ENCODE measurements around the gene YIF1A.
"Not testable (repeated sequence)": the region's sequence is repeated elsewhere in the genome, so short reads cannot be mapped to it uniquely, and the experiment has no call there.

YIF1A gene

DNA sequence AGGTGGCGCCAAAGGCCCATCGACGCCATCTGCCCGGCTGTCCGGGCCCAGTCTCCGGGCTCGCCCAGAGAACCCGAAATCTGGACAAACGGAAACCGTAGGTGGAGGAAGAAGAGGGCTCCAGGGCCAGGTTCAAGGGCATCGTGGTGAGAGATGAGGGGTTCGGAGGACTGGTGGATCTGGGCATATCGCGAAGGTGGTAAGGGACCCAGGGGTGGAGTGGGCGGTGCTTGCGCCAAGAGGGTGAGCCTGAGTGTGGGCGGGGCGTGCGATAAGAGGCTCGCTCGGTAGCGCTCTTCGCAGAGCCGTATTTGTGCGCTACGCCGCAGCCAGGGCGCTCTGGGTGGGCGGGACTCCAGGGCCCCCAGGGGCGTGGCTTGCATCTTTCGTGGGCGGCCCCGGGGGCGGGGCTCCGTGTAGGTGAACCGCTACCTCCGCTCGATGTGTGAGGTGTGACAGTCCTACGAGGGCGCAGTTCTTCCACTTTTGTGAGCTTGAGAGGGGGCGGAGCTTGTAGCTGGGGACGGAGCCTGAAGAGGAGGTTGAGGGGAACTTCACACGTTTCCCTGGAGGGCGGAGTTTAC lies 23.1 kb upstream of the YIF1A start:
- DNase-seq, result peak in 53 of 56 donors; percentile 37 to 89 (median 80)

DNA sequence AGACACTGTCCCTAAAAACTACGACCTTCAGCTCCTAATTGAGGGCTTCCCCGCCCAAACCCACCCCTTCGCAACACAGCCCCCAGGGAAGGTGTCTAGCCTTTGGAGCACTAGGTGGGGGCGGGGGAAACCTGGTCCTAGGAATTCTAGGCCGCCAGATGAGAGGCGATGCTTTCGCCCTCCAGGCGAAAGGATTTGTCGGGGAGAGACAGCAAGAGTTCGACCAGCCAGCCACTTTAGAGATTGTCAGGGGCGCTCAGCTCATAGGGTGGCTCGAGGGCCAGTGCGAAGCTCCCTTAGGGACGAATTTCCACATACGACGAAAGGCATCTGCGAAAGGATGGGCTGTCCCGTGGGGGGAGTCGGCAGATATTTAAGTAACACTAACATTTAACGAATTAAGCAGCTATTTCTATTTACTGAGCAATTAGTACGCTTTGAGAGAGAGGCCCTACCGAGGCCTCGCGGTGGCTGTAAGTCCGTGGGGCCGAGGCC lies 22.6 kb upstream of the YIF1A start:
- DNase-seq, result no peak

DNA sequence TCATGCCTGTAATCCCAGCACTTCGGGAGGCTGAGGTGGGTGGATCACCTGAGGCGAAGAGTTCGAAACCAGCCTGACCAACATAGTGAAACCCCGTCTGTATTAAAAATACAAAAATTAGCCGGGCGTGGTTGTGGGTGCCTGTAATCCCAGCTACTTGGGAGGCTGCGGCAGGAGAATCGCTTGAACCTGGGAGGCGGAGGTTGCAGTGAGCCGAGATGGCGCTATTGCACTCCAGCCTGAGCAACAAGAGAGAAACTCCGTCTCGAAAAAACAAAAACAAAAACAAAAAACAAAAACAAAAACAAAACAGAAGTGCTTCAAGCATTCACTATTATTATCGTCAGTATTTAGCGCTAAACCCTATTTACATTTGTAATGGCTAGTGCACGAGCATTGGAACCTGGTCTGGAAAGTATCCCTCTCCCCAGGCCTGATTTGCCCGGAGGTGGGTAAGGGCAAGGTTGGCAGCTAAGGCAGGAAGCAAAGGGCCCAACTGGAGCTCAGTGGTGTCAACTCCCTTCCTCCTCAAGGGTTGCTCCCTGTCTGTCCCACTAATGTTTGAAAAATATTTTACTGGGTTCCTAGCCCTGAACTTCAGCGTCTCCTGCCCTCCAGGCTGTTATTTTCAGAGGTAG lies 22.0 kb upstream of the YIF1A start:
- DNase-seq, result not testable (repeated sequence)

DNA sequence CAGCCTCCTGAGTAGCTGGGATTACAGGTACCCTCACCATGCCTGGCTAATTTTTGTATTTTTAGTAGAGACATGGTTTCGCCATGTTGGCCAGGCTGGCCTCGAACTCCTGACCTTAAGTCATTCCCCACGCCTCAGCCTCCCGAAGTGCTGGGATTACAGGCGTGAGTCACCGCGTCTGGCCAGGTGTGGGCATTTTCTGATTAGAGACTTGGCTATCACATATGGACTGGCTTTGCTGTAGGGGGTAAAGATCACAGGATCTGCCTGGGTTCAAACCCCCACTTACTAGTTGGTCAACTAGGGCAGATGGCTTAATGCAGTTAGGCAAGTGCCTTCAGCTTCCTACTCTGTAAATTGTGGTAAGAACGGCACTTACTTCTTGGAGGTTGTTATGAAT lies 21.4 kb upstream of the YIF1A start:
- no peak for DNase-seq

DNA sequence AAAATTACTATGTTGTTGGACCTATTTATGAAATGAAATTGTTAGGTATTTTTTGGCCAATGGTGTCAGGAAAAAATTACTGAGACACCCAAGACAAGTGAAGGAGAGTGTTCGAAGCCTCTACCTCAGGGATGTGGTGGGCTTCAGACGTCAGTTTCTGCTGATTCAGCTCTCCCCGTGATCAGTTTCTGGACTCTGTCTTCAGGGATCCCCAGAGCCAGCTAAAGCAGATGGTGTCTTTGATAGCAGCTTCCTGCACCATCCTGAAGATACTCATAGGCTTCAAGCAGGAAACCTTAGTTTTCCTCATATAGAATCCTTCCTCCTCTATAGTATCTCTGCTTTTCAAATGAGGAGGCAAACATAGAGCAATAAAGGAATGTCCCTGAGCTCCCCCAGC lies 20.5 kb upstream of the YIF1A start:
- DNase-seq, result no peak

DNA sequence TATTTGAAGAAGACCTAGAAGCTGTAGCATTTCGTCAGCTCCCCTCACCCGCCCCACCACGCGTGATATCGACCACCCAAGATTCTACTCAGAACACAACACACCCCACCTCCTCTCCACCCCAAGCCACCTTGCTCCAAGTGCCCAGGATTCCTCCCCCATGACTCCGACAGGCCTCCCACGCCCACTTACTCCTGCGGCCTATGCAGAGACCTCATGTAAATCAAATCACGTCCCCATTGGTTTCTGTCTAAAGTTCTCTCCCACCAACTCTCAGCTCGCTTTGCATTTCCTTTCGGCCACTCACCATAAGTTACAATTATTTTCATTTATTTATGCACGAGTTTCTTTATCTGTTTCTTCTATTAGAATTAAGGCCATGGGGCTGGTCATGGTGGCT lies 13.7 kb upstream of the YIF1A start:
- no peak for DNase-seq

DNA sequence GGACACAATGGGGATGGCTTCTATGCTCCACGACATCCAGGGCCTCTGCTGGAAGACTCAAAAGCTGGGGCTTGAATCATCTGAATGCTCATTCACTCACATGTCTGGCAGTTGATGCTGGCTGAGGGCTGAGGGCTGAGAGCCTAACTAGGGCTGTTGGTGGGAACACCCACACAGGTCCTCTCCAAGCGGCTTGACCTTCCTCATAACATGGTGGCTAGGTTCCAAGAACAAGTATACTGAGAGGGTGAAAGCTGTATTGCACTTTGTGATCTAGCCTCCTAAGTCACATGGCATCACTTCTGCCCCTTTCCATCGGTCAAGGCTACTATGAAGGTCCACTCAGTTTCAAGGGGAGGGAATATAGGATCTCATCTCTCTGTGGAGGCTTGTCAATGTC lies 10.2 kb upstream of the YIF1A start:
- no peak for DNase-seq

DNA sequence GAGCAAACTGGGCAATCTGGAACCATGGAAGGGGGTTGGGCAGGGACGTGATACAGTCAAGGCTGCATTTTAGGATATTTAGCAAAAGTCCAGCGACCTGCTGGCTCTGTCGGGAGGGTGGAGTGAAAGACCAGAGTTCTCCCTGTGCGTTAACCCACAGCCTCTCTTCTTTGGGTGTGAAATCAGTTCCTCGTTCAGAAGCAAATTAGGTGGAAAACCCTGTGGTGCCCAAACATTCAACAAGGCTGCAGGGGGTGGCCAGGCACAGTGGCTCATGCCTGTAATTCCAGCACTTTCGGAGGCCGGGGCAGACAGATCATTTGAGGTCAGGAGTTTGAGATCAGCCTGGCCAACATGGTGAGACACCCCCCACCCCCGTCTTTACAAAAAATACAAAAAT lies 8.7 kb upstream of the YIF1A start:
- no peak for DNase-seq

DNA sequence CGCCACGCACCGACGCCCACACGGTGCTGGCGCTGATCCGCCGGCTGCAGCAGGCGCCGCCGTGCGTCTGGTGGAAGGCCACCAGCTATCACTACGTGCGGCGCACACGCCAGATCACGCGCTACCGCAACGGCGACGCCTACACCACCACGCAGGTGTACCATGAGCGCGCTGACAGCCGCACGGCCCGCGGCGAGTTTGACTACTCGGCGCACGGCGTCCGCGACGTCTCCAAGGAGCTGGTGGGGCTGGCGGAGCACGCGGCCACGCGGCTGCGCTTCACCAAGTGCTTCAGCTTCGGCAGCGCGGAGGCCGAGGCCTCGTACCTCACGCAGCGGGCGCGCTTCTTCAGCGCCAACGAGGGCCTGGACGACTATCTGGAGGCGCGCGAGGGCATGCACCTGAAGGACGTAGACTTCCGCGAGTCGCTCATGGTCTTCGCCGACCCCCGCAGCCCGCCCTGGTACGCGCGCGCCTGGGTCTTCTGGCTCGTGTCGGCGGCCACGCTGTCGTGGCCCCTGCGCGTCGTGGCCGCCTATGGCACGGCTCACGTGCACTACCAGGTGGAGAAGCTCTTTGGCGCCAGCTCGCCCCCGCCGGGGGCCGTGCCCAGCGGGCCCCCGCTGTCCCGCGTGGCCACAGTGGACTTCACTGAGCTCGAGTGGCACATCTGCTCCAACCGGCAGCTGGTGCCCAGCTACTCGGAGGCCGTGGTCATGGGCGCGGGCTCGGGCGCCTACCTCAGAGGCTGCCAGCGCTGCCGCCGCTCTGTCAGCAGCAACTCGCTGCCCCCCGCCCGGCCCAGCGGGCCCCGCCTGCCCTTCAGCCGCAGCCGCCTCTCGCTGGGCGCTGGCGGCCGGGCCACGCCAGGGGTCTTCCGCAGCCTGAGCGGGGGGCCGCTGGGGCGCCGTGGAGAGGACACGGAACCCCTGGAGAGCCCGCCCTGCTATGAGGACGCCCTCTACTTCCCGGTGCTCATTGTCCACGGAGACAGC lies 6.0 kb upstream of the YIF1A start:
- DNase-seq, result no peak

DNA sequence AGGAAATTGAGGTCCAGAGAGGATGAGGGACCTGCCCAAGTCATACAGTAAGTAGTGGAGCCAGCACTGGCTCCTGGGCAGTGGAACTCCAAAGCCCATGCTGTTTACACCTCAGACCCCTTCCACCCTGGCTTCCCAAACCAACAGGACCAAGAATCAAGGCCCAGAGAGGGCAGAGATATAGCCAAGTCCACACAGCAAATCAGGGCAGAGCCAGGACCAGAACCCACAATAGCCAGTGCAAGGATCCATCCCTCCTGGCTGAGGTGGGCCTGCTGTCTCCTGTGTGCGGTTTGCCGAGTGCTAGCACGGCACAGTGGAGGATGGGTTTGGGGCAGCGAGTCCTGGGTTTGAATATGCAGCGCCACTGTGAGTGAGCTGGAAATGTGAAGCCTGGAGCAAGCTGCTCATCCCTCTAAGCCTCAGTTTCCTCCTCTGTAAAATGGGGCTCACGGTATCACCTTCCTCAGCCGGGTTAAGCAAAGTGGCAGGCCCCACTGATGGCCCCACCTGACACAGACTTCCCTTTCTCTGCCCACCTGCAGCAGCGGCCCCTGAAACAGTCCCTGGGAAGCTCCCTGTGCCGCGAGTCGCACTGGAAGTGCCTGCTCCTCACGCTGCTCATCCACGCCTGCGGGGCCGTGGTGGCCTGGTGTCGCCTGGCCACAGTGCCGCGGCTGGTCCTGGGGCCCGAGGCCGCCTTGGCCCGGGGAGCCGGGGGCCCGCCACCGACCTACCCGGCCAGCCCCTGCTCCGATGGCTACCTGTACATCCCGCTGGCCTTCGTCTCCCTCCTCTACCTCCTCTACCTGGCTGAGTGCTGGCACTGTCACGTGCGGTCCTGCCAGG lies 5.1 kb upstream of the YIF1A start:
- no peak for DNase-seq

DNA sequence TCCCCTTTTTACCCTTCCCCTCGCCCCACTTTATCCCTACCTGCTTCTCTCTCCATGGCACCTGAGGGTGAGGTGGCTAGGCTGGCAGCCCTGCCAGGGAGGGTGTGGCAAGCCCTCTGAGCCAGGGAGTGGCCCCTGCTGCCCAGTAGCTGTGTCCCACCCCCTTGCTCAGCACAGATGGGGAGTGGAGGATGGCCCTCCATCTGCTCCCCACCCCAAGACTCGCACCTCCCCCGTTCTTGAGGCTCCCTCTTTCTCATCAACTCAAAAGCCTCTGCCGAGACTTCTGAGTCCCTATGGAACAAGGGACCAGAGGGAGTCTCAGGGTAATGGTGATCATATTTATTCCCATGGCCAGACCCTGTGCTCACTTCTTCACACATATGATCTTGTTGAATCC lies 4.4 kb upstream of the YIF1A start:
- no peak for DNase-seq

DNA sequence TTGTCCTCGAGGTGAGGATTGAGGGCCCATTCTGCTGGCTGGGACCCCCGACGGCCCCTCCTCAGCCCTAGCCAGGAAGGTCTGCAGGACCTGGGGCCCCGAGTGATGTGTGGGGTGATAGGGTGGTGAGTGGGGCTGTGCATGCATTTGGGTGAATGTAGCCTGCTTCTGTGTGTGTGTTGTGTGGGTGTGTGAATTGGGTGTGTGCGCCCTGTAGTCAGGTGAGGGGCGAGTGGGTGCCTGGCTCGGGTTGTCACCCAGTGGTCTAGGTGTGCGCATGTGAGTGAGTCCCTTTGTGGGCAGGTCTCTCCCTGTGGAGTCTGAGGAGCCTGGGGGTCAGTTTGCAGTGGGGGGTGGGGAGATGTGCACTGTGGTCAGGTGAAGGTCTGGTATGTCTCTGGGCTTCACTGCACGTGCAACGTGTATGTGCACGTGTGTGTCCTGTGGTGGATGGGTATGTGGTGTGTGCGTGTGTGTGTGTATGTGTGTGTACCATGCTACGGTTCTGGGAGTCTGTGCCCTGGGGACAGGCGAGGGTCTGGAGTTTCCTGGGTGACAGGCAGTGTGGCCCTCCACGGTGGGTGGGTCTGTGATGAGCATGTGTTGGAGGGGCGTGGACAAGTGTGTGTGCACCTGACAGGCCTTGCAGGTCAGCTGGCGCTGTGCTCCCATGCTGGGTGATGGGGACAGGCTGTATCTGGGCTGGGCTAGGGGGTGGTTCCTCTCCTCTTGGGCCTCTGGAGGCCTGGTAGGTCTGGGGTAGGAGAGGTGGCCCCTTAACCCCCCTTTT lies 3.8 kb upstream of the YIF1A start:
- peak in 1 of 56 donors; percentile 58 for DNase-seq

DNA sequence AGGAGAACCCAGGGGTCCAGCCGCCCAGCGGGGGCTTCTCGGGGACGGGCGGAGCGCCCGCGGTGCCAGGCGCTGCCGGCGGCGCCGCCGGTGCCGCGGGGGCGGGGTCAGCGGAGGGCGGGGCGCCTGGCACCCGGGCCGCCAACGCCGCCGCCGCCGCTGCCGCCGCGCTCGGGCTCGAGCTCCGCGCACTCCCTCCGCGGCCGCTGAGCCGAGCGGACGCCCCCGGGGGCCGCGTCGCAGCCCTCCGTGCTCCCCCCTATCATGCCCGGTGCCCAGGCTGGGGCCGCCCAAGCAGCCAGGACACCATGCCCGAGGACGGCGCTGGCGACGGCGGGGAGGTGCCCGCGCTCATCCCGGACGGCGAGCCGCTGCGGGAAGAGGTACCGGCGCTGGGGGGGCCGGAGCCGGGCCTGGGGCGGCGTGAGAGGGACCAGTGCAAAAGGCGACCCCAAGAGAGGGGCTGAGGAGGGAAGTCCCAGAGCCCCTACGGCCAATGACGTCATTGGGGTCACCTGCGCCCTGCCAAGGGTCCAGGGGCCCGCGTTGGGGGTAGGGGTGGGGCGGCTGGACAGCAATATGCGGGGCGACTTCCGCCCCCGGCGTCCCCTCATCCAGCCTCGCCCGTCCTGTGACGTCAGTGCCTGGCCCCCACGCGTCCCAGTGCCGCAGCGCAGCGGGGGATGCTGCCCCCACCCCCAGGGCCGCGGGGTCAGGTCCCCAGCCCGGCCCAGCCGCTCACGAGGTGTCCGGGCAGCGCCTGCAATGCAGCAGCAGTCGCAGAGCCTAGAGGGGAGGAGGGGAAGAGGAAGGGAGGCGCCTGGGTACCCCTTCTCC lies 3.0 kb upstream of the YIF1A start, which contains the start of gene TMEM151A:
TSS of gene TMEM151A (plus strand) at position 189 of the 837 bp plus-strand sequence. CDS start at position 309, 120 bp downstream.
- peak in 17 of 56 donors; percentile 18 to 83 (median 37) for DNase-seq

DNA sequence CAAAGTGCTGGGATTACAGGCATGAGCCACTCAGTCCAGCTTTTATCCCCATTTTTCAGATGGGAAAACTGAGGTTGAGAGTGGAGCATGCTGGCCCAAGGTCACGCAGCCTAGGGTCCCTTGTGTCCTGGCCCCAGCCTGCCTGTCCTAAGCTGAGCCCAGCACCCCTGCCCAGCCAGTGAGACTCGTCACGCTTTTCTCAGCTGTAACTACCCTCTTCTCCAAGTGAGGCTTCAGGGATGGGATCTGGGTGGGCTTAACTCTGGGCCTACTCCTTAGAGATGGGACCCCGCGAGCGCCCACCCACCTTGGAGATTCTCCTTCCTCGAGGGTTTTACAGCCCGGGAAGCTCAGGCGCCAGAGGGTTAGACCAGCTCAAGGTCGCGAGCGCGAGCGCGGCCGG lies 2.4 kb upstream of the YIF1A start:
- peak in 6 of 56 donors; percentile 28 to 57 (median 41) for DNase-seq

DNA sequence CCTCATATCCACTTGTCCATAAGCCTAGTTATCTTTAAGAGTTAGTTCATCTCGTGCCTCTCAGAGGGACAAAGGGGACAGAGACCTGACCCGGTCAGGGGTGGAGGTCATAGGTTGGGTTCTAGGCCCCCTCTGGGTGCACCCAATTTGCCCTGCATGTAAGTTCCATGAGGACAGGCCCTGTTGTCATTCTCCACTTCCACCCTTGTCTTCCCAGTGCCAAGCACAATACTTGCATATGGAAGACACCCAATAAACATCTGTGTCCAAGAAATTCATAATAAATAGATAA lies 1.3 kb upstream of the YIF1A start:
- DNase-seq, result no peak

DNA sequence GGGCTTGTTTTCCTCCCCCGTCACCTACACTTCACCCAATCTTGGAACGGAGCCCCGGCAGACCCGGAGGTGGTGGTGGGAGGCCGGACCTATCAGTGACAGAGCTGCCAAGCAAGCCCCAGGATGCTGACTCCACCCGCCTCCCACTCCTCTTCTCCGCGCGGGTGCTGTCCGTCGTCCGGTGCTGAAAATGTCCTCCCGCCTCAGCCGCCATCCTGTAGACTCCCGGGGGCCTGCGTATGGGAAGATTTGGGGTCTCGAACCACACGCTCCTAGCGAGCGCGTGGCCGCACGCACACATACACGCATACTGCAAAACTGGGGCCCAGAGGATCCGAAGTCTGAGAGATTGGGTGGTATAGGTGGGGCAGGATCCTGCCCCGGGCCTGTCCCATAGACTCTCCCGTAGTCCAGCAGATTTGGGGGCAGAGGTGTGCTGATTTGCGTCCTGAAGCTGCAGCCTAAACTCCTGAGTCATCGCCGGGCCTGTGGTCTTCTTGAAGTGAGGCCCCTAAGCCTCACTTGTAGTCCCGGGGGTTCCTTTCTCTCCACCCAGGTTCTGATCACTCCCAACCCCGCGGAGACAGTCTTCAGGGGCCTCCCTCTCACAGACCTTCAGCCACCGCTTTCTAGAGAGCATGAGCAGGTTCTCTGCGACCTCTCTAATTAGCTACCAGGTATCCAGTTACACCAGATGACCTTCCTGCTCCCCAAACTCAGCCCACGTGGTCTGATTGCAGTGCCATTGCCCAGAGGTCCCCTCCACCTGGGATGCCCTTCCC lies 796 bp upstream of the YIF1A start:
- peak in 19 of 56 donors; percentile 66 to 88 (median 75) for DNase-seq

DNA sequence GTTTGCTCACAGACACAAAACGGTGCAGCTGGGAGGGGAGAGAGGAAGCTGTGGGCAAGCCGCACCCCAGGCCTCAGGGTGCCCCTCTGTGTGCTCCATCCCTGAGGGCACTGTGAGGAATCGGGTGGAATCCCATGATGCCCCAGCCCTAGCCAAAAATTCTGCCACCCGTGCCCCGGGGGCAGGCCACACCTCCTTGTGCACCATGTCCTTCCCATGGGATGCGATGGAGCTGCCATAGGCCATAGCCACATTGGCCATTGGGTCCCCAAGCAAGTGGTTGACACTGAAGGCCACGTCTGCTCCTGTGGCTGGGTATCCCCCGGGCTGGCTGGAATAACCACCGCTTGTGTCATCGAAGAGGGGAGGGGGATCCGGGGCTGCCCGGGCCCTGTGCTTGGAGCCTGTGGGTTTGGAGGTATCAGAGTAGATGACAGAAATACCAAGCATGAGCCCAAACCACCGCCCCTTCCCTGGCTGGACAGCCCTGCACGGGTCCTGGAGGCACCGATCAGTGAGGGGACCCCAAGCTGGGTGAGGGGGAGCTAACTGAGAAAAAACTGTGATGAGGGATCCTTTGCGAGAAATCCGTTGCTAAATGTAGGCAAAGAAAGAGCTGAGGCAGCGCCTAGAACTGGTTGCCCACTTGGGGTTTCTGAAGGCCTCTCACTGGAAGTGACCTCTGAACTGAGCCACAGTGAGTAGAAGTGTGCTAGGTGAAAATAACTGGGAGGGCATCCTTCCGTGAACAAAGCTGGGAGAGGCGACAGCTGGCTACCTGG lies 863 bp downstream of the YIF1A start:
- peak in 1 of 56 donors; percentile 28 for DNase-seq
